ENCODE measurements around the gene HBQ1.
"Not testable (repeated sequence)": the region's sequence is repeated elsewhere in the genome, so short reads cannot be mapped to it uniquely, and the experiment has no call there.

HBQ1 gene

DNA sequence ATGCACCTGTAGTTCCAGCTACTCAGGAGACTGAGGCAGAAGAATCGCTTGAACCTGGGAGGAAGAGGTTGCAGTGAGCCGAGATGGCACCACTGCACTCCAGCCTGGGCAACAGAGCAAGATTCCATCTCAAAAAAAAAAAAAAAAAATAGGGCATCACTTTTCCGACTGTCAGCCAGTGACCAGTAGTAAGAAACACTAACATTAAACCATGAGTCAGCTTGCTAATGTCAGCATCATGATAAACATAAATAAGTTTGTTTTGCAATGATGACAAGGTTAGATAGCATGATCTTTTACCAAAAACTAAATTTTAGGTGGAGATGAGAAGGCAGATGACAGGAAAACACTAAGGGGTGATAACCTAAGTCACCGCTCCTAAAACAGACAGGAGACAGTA is 29.1 kb downstream of the HBQ1 start:
- not testable (repeated sequence) for DNase-seq (ENCODE audit: low read depth in 2 of 2)

DNA sequence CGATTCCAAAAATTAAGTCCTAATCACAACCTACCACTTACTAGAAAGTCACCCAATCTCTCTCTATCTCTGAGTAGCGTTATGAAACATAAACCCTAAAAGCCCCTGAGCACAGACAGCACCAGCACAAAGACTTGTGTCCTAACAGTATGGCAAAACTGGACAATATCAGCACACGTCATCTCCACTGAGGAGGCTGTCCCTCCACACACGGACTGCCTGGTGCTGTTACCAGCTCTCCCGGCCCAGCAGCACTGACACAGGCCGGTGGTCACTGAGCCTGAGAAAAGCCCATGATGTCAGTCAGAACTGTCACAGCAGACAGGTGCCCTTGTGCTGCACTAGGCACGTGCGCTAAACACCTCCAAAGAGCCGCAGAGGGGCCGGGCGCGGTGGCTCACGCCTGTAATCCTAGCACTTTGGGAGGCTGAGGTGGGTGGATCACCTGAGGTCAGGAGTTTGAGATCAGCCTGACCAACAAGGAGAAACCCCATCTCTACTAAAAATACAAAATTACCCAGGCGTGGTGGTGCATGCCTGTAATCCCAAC is 31.4 kb downstream of the HBQ1 start:
- not testable (repeated sequence) for DNase-seq (ENCODE audit: low read depth in 2 of 2)

DNA sequence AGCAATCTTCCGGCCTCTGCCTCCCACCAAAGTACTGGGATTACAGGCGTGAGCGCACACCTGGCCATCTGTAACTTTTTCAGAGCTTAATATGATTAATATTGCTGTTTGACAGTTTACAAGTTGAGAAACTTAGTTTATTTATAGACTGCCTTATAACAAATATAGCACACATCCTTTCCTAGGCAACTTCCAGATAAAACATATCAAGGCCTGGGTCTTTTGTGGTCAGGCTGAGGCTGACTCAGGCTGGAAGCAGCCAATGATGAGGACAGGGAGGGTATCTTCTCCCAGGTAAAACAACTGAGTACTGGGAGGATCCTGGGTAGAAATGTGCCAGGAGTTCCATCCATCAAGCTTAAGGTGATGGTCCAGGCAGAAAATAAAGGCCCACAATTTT is 32.7 kb downstream of the HBQ1 start:
- DNase-seq (ENCODE audit: low read depth in 2 of 2) = no peak

DNA sequence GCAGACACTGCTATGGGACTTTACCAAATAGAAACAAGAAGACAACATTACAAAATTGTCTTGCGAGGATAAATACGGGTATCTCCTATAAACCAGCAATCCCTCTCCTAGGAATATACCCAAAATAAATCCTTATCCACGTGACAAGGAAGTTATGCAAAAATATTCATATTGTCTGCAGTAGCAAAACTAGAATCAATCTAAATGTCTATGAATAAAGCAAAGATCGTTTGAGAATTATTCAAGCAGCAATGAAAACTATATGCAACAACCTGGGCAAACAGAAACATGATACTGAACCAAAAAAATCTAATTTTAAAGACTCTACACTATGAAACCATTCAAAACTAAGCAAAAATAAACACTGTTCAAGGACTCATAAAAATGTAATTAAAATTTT is 39.8 kb downstream of the HBQ1 start:
- DNase-seq (ENCODE audit: low read depth in 2 of 2) = no peak

DNA sequence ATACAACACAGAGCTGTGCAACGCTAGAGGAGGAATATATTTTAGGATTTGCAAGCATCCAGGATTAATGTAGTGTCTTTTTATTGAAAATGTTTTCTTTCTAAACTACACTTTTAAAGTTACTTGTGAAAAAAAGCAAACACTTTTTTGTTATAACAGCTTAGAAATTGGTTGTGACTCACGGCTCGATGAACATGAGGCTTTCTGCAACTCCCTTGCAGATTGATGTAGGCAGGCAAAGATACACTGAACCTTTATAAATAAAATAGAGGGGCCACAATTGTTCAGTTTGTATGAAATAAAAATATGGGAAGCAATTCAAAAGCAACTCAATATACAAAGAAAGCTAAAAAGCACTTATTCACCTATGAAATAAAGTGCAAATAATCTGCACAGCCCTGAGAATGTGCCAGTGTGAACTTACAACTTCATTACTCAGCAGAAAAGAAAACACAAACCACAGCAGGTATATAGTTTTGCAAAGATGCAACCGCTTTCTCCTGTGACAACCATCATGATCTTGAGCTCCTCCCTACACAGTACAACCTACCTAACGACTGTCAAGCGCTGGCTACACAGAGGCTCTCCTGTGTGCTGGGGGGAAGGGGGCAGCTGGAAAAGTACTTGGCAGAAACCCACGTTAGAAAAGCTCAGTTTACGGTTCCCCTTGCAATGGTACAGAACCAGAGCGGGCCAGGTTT is 48.0 kb downstream of the HBQ1 start:
- no peak for DNase-seq (ENCODE audit: low read depth in 2 of 2)

DNA sequence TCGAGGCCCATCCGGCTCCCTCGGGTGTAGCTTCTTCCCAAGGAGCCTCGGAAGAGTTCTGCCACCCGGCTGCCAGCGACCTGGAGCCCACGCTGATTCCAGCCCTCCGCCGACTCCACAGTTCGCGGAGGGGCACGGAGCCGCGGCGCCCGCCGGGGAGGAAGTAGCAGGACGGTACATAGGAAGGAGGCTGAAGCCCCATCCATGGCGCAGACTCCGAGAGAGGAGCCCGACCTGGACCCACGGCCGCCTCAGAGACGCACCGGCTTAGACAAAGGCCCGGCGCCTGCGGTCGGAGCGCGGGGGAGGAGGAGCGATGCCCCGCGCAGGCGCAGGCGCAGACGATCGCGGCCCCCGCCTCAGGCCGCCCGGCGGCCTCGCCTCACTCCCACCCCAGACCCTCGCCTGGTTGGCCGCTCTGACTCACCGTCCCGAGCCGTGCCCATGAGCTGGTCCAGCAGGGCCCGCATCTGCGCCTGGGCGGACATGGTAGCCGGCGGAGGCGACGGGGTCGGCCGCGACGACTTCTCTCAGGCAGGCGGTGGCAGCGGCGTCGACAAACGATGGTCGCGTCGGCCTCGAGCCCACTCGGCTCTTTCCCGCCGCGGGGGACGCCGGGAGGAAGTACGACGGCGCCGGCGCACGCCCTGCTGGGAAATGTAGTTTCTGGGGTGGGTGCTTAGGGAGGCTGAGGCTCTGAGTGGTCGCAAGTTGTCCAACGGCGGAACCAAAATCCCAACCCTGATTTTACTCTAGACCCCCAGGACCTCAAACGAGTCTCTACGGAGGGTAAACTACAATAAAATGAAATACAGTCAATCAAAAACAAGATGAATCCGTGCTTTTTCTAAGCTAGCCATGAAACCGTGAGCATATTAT is 48.8 kb downstream of the HBQ1 start, which contains the start of gene LUC7L:
TSS of gene LUC7L (minus strand) at position 598 of the 879 bp plus-strand sequence. CDS start at position 488, 110 bp downstream.
- DNase-seq (ENCODE audit: low read depth in 2 of 2) = peak; percentile 82 to 85

DNA sequence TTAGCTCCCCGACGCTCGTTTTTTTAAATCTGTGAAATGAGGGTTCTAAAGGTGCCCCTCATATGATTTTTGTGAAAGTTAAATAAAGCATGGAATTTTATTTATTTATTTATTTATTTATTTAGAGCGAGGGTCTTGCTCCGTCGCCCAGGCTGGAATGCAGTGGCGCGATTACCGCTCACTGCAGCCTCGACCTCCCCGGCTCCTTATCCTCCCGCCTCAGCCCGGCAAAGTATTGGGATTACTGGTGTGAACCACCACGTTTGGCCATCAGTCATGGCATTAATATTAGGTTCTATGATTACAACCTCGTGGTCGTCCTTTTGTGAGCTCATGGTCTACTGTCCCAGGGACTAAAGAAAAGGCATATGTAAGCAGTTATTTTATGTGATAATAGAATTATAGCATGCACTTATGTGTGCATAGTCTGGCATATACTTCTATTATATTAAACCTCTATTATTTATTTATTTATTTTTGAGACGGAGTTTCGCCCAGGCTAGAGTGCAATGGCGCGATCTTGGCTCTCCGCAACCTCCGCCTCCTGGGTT is 49.5 kb downstream of the HBQ1 start:
- DNase-seq (ENCODE audit: low read depth in 2 of 2) = no peak

DNA sequence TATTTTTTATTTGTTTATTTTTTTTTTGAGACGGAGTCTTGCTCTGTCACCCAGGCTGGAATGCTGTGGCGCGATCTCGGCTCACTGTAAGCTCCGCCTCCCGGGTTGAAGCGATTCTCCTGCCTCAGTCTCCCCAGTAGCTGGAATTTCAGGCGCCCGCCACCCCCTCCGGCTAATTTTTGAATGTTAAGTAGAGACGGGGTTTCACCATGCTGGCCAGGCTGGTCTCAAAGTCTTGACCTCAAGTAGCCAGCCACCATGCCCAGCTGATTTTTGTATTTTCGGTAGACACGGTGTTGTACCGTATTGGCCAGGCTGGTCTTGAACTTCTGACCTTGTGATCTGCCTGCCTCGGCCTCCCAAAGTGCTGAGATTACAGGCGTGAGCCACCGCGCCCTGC is 50.1 kb downstream of the HBQ1 start:
- not testable (repeated sequence) for DNase-seq (ENCODE audit: low read depth in 2 of 2)
